ENCODE measurements around the gene EN1.

- TF ChIP-seq CTCF (conservative IDR thresholded peaks at IDR 0.05) (no peak), EZH2 (IDR thresholded peaks at IDR 0.05; ENCODE audit: low read depth) (no peak)
Observed at GRCh38 chr2:118856978-118857676, 9.7 kb upstream of the EN1 start.

All from PC-9 (cell line).